ENCODE data around the gene HOXD1.

The HOXD1 gene

GRCh38 chr2:176206682-176207081 lies 18.2 kb downstream of the HOXD1 start:
- TF ChIP-seq POLR2AphosphoS5 (IDR thresholded peaks at IDR 0.05; ENCODE audit: low read depth, low read length): no peak
- no peak for TF ChIP-seq SIN3A (IDR thresholded peaks at IDR 0.05; ENCODE audit: borderline replicate concordance, insufficient read depth, low read length)
- no peak for TF ChIP-seq FOXP2 (optimal IDR thresholded peaks at IDR 0.05; ENCODE audit: borderline replicate concordance, extremely low read depth, extremely low read length, insufficient read depth)
- TF ChIP-seq REST (IDR thresholded peaks at IDR 0.05; ENCODE audit: insufficient read depth in 1 of 2, low read depth in 2 of 2, low read length in 2 of 2): no peak
- no peak for TF ChIP-seq TAF1 (IDR thresholded peaks at IDR 0.05; ENCODE audit: borderline replicate concordance, insufficient read depth, low read length)

- TF ChIP-seq POLR2AphosphoS5 (IDR thresholded peaks at IDR 0.05; ENCODE audit: low read depth, low read length) (no peak), TAF1 (IDR thresholded peaks at IDR 0.05; ENCODE audit: borderline replicate concordance, insufficient read depth, low read length) (no peak), SIN3A (IDR thresholded peaks at IDR 0.05; ENCODE audit: borderline replicate concordance, insufficient read depth, low read length) (no peak), REST (IDR thresholded peaks at IDR 0.05; ENCODE audit: insufficient read depth in 1 of 2, low read depth in 2 of 2, low read length in 2 of 2) (no peak), FOXP2 (optimal IDR thresholded peaks at IDR 0.05; ENCODE audit: borderline replicate concordance, extremely low read depth, extremely low read length, insufficient read depth) (no peak)
Measured at GRCh38 chr2:176211110-176211509, 22.6 kb downstream of the HOXD1 start.

DNA sequence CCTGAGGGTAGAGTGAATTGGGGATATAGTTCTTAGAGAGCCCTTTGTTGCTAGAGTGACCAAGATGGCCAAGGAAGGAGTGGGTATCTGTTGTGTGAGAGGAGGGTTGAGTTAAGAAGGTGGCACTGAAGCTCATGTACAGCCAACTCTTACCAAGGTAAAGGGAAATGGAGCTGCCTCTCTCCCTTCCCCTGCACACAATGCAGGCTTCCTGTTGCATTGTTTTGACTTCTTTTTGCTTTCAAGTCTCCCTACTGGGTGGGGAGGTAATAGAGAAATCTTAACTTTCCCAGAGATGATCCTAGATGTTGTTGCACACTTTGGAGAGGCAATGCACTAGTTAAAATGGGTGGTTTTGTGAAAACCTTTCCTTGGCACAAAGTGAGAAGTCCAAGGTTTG lies 23.8 kb downstream of the HOXD1 start:
- TF ChIP-seq FOXP2 (optimal IDR thresholded peaks at IDR 0.05; ENCODE audit: borderline replicate concordance, extremely low read depth, extremely low read length, insufficient read depth) (no peak), REST (IDR thresholded peaks at IDR 0.05; ENCODE audit: insufficient read depth in 1 of 2, low read depth in 2 of 2, low read length in 2 of 2) (no peak), SIN3A (IDR thresholded peaks at IDR 0.05; ENCODE audit: borderline replicate concordance, insufficient read depth, low read length) (no peak), TAF1 (IDR thresholded peaks at IDR 0.05; ENCODE audit: borderline replicate concordance, insufficient read depth, low read length) (no peak), POLR2AphosphoS5 (IDR thresholded peaks at IDR 0.05; ENCODE audit: low read depth, low read length) (no peak)

GRCh38 chr2:176213406-176213805 lies 24.9 kb downstream of the HOXD1 start:
- TF ChIP-seq TAF1 (IDR thresholded peaks at IDR 0.05; ENCODE audit: borderline replicate concordance, insufficient read depth, low read length): no peak
- no peak for TF ChIP-seq REST (IDR thresholded peaks at IDR 0.05; ENCODE audit: insufficient read depth in 1 of 2, low read depth in 2 of 2, low read length in 2 of 2)
- no peak for TF ChIP-seq FOXP2 (optimal IDR thresholded peaks at IDR 0.05; ENCODE audit: borderline replicate concordance, extremely low read depth, extremely low read length, insufficient read depth)
- TF ChIP-seq SIN3A (IDR thresholded peaks at IDR 0.05; ENCODE audit: borderline replicate concordance, insufficient read depth, low read length): no peak
- TF ChIP-seq POLR2AphosphoS5 (IDR thresholded peaks at IDR 0.05; ENCODE audit: low read depth, low read length): no peak

- TF ChIP-seq REST (IDR thresholded peaks at IDR 0.05; ENCODE audit: insufficient read depth in 1 of 2, low read depth in 2 of 2, low read length in 2 of 2): no peak
- TF ChIP-seq SIN3A (IDR thresholded peaks at IDR 0.05; ENCODE audit: borderline replicate concordance, insufficient read depth, low read length): no peak
Measured at GRCh38 chr2:176227874-176228273, 39.4 kb downstream of the HOXD1 start.

All from PFSK-1 (cell line).